ENCODE data around the gene PDILT.
"Not testable (repeated sequence)": the region's sequence is repeated elsewhere in the genome, so short reads cannot be mapped to it uniquely, and the experiment has no call there.

PDILT gene, protein sequence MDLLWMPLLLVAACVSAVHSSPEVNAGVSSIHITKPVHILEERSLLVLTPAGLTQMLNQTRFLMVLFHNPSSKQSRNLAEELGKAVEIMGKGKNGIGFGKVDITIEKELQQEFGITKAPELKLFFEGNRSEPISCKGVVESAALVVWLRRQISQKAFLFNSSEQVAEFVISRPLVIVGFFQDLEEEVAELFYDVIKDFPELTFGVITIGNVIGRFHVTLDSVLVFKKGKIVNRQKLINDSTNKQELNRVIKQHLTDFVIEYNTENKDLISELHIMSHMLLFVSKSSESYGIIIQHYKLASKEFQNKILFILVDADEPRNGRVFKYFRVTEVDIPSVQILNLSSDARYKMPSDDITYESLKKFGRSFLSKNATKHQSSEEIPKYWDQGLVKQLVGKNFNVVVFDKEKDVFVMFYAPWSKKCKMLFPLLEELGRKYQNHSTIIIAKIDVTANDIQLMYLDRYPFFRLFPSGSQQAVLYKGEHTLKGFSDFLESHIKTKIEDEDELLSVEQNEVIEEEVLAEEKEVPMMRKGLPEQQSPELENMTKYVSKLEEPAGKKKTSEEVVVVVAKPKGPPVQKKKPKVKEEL

GRCh38 chr16:20404637-20405036 is at the start of gene PDILT:
Gene PDILT (minus strand): TSS chr16:20404737. CDS start chr16:20399300, 5,437 bp downstream.
- TF ChIP-seq, protein P1, sequence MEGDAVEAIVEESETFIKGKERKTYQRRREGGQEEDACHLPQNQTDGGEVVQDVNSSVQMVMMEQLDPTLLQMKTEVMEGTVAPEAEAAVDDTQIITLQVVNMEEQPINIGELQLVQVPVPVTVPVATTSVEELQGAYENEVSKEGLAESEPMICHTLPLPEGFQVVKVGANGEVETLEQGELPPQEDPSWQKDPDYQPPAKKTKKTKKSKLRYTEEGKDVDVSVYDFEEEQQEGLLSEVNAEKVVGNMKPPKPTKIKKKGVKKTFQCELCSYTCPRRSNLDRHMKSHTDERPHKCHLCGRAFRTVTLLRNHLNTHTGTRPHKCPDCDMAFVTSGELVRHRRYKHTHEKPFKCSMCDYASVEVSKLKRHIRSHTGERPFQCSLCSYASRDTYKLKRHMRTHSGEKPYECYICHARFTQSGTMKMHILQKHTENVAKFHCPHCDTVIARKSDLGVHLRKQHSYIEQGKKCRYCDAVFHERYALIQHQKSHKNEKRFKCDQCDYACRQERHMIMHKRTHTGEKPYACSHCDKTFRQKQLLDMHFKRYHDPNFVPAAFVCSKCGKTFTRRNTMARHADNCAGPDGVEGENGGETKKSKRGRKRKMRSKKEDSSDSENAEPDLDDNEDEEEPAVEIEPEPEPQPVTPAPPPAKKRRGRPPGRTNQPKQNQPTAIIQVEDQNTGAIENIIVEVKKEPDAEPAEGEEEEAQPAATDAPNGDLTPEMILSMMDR (IDR thresholded peaks at IDR 0.05; ENCODE audit: low read length, missing control alignments): no peak
- H3K4me3 ChIP-seq (replicated peaks; ENCODE audit: low read depth, low read length): no peak within 1 kb of the TSS
- DNase-seq (ENCODE audit: low read depth): no peak

- not testable (repeated sequence) for H3K4me3 ChIP-seq (replicated peaks; ENCODE audit: low read depth, low read length)
Observed at GRCh38 chr16:20453633-20454032, 49.1 kb upstream of the PDILT start.

GRCh38 chr16:20451364-20451763 is 46.8 kb upstream of the PDILT start, which contains the start of gene ACSM2A:
Gene ACSM2A (plus strand): TSS chr16:20451521. CDS start chr16:20460115, 8,594 bp downstream.
- not testable (repeated sequence) for DNase-seq (ENCODE audit: low read depth); H3K4me3 ChIP-seq (replicated peaks; ENCODE audit: low read depth, low read length)

More at GRCh38 chr16:20453633-20454032, 49.1 kb upstream of the PDILT start:
- not testable (repeated sequence) for DNase-seq (ENCODE audit: low read depth)

DNA sequence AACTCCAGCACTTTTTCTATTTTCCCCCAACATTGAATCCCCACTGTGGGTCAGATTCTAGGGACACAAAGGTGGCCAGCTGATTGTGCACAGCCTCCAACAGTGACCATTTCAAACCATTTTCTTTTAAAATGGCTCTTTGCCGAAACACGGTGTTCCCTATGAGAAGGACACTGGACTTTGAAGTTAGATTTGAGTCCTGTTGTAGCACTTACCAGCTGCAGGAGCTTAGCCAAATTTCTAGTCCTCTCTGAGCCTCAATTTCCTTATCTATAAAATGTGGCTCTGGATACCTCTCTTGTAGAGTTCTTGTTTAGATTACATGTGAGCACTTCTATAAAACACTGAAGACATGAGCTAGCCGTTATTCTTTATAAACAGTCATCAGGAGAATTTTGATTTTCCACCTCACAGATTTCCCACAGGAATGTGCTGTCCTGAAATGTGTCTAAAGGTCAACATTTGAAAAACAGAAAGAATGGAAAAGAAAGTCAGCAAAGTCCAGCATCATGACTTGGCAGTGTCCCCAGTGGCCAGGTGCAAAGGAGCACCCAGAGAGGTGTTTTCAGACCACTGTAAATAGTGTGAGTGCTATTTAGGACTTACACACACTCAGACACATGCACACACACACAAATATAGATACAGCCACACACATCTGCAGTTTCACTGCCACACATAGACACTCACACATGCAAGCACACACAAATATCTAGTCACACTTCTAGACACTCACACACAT is 42.3 kb upstream of the PDILT start:
- H3K4me3 ChIP-seq (replicated peaks; ENCODE audit: low read depth, low read length): not testable (repeated sequence)

DNA sequence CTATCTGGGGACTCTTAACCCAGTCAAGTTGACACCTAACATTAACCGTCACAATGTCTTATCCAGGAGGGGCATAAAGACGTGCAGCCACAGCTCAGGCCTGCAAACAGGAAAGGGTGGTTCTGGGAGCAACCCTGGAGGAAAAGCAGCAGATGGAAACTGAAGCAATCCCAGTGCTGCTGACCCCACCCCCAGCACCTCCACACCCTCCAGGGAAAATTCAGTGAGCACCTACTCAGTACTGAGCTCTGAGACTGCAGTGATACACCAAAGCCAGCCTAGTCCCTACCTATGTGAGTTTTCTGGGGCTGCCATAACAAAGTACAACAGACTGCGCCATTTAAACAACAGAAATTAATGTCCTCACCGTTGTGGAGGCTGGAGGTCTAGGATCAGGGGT is 37.3 kb upstream of the PDILT start:
- not testable (repeated sequence) for DNase-seq (ENCODE audit: low read depth); H3K4me3 ChIP-seq (replicated peaks; ENCODE audit: low read depth, low read length)

More for the DNA sequence above, 42.3 kb upstream of the PDILT start:
- not testable (repeated sequence) for DNase-seq (ENCODE audit: low read depth)

GRCh38 chr16:20441191-20441590 is 36.7 kb upstream of the PDILT start:
- no peak overlapping the region for H3K4me3 ChIP-seq (replicated peaks; ENCODE audit: low read depth, low read length)
- DNase-seq (ENCODE audit: low read depth): no peak
- TF ChIP-seq, protein P1 (IDR thresholded peaks at IDR 0.05; ENCODE audit: low read length, missing control alignments): no peak

DNA sequence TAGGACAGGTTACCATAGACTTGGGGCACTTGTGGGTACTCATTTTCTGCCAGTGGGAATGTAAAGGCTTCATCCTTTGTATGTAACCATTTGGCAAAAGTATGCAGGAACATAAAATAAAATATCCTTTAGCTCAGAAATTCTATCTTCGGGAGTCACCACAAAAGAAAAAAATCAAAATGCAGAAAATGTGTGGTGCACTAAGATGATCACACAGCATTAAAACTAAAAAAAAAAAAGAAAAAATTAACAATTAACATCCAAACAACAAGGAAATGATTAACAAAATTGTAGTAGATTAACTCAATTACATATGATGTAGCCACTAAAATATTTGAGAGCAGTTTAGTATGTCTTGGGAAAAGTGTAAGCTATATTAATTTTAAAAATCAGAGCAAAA is 36.2 kb upstream of the PDILT start:
- H3K4me3 ChIP-seq (replicated peaks; ENCODE audit: low read depth, low read length); DNase-seq (ENCODE audit: low read depth): not testable (repeated sequence)

DNA sequence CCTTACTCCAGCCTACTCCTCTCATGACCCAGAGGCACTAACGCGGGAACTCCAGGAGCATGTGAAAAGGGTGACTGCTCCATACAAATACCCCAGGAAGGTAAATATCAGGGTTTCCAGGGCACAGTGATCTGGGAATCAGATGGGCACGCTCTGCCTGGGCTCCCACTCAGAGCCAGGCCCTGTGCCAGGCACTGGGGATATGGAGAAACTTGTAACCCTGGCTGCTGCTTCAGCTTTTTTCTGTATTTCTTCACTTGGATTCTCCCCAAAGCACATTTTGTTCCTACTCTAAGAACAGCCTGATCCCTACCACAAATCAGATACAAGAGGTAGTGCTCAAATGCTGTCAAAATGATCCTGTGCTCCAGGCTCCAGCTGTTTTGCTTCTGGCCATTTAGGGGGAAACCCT is 35.3 kb upstream of the PDILT start:
- not testable (repeated sequence) for DNase-seq (ENCODE audit: low read depth)

DNA sequence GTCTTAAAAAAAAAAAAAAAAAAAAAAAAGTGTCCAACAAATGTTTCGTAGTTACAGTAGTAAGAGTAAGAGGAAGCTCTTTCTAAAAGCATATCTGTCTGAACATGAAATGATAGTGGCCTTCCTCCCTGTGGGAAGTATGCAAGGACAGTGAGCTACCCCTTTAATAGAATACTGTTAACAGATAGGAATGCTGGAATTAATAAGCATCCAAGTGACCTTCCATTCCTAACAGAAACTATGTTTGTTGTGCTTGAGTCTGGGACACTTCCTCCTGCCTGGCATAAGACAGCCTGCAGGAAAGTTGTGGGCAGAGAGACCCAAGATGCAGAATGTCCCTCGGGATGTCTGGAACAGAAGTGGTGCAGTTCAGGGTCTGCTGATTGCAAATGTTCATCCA is 34.4 kb upstream of the PDILT start:
- H3K4me3 ChIP-seq (replicated peaks; ENCODE audit: low read depth, low read length); DNase-seq (ENCODE audit: low read depth): not testable (repeated sequence)

More for the DNA sequence above, 35.3 kb upstream of the PDILT start:
- not testable (repeated sequence) for H3K4me3 ChIP-seq (replicated peaks; ENCODE audit: low read depth, low read length)

DNA sequence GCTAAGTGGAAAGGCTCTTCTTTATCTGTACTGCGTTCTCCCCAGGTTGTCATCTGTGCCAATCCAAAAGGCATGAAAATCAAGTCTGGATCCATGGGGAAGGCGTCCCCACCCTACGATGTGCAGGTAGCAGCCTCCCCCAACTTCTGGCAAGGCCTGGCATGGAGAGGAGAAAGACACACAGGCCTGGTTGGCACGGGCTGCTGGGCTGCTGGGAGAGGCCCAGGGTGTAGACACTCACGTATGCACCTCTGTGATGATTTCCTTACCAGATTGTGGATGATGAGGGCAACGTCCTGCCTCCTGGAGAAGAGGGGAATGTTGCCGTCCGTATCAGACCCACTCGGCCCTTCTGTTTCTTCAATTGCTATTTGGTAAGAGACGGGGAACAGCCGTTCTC is 26.4 kb upstream of the PDILT start:
- DNase-seq (ENCODE audit: low read depth): no peak
- TF ChIP-seq, protein P1 (IDR thresholded peaks at IDR 0.05; ENCODE audit: low read length, missing control alignments): no peak
- H3K4me3 ChIP-seq (replicated peaks; ENCODE audit: low read depth, low read length): no peak overlapping the region

- H3K4me3 ChIP-seq (replicated peaks; ENCODE audit: low read depth, low read length): not testable (repeated sequence)
Observed at GRCh38 chr16:20430480-20430879, 25.9 kb upstream of the PDILT start.

DNA sequence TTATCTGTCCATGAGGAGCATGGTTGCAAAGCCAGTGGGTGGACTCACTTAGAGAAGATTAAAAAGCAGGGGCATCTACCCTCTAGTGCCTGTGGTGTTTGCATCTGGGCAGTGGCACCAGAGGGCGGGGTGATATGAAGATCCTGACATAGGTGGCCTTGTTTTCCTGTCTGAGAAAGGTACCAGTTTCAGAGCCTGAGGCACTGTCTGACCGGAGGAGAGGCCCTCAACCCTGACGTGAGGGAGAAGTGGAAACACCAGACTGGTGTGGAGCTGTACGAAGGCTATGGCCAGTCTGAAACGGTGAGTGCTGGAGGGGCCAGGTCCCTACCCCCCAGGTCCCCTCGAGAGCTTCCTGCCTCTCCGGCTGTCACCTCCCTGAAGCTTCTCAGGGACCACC is 25.0 kb upstream of the PDILT start:
- DNase-seq (ENCODE audit: low read depth): not testable (repeated sequence)

More at GRCh38 chr16:20430480-20430879, 25.9 kb upstream of the PDILT start:
- not testable (repeated sequence) for DNase-seq (ENCODE audit: low read depth)

DNA sequence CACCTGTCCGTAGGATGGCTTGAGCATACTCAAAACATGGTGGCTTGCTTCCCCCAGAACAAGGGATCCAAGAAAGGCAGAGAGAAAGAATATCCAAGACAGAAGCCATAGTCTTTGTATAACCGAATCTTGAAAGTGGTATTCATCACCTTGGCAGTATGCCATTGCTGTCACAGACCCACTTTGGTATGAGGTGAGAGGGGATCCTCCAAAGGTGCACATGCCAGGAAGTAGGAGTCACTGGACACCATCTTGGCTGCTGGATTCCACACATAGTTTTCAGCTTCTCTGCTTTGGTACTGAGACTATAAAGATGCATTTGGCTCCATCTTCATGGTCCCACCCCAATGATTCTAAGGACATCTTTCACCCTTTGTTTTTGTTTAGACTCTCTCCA is 22.9 kb upstream of the PDILT start:
- not testable (repeated sequence) for H3K4me3 ChIP-seq (replicated peaks; ENCODE audit: low read depth, low read length); DNase-seq (ENCODE audit: low read depth)

More for the DNA sequence above, 25.0 kb upstream of the PDILT start:
- not testable (repeated sequence) for H3K4me3 ChIP-seq (replicated peaks; ENCODE audit: low read depth, low read length)

Measured in fibroblast of pulmonary artery (primary cell).